Calu3 (cell line): Measurements from ENCODE around the gene ZNF358. TPM values are rescaled to one million over a fixed set of nuclear protein-coding genes. Genes with fewer than 3 reads are reported as not detected.

Experiments
- BruUV-seq: library from RNA; stranded (reverse); fragments of 400-500 nt; replicated peaks from 2 replicates; lab custom pipeline; 2021; lab: Mats Ljungman, UMichigan
- CTCF ChIA-PET: fragments of 300-600 bp; sonication (Branson Sonifier 250); formaldehyde crosslinking; loops from one replicate; lab custom pipeline; 2022; ENCODE audit warnings: antibody characterized with exemption; lab: Charles Lee
- DNase-seq: peaks from one replicate; pipeline ENCODE4 v3.0.0; 2022
- H3K27ac Mint-ChIP-seq: one replicate; pipeline ENCODE4 v1.8.0; 2022; ENCODE audit warnings: mixed read lengths; ENCODE audit not compliant: unreplicated experiment
- H3K27me3 Mint-ChIP-seq: one replicate; pipeline ENCODE4 v1.8.0; 2022; ENCODE audit warnings: mixed read lengths; ENCODE audit not compliant: unreplicated experiment
- H3K36me3 Mint-ChIP-seq: one replicate; pipeline ENCODE4 v1.8.0; 2022; ENCODE audit warnings: mild to moderate bottlenecking, moderate library complexity, mixed read lengths; ENCODE audit not compliant: insufficient read depth, unreplicated experiment
- H3K4me1 Mint-ChIP-seq: one replicate; pipeline ENCODE4 v1.8.0; 2022; ENCODE audit warnings: mild to moderate bottlenecking, low read depth, mixed read lengths; ENCODE audit not compliant: unreplicated experiment
- H3K4me3 Mint-ChIP-seq: one replicate; pipeline ENCODE4 v1.8.0; 2022; ENCODE audit warnings: mild to moderate bottlenecking, low read depth, moderate library complexity, mixed read lengths; ENCODE audit not compliant: unreplicated experiment
- H3K9me3 Mint-ChIP-seq: one replicate; pipeline ENCODE4 v1.8.0; 2022; ENCODE audit warnings: low read depth, mixed read lengths; ENCODE audit not compliant: unreplicated experiment
- intact Hi-C: fragments of 100-400 bp; cut with micrococcal nuclease; formaldehyde crosslinking; loops from one replicate; pipeline ENCODE4 v1.10.0; 2022; ENCODE audit not compliant: unreplicated experiment
- total RNA-seq: library from RNA; stranded (reverse); gene quantifications from 2 replicates; pipeline ENCODE4 v1.2.3, GENCODE V29; 2022
- TF ChIP-seq, protein P1 (sequence below): fragments of 200-600 bp; IDR thresholded peaks from one replicate; pipeline ENCODE4 v1.8.0; 2022; ENCODE audit warnings: antibody characterized with exemption; ENCODE audit not compliant: unreplicated experiment

ZNF358 gene
- total RNA-seq, 1 experiment from 2014 or later: 23.8 TPM

DNA sequence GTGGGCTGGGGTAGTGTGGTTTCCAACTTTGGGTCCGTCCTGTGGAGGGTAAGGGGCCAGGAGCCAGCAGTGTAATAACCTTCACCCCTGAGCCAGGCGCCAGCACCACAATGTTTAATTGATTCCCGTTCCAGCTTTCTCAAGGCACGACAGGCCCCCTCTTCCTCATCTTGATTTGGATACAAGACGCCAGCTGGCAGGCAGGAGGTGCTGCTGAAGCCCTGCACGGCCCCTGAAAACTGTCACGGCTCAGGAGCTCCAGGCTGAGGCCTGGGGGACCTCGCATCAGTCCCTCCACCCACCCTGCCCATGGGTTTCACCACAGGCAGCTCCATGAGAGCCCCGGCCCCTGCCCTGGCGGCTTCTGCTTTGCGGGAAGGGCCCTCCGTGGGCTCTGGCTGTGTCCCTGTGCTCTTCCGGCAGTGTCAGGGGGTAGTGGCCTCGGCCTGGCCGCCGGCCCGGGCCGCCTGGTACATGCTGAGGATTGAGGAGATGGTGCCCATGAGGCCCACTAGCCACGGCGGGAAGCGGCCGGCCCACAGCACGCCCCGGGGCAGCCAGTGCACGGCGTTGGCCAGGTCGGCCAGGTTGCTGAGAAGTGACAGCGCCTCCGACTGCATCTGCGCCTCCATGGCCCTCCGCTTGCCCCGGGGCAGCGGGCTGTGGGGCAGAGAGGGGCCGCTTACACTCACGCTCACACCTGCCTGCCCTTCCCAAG is 39.0 kb upstream of the ZNF358 start:
- intact Hi-C loops: no loop called here
- TF ChIP-seq, protein P1, sequence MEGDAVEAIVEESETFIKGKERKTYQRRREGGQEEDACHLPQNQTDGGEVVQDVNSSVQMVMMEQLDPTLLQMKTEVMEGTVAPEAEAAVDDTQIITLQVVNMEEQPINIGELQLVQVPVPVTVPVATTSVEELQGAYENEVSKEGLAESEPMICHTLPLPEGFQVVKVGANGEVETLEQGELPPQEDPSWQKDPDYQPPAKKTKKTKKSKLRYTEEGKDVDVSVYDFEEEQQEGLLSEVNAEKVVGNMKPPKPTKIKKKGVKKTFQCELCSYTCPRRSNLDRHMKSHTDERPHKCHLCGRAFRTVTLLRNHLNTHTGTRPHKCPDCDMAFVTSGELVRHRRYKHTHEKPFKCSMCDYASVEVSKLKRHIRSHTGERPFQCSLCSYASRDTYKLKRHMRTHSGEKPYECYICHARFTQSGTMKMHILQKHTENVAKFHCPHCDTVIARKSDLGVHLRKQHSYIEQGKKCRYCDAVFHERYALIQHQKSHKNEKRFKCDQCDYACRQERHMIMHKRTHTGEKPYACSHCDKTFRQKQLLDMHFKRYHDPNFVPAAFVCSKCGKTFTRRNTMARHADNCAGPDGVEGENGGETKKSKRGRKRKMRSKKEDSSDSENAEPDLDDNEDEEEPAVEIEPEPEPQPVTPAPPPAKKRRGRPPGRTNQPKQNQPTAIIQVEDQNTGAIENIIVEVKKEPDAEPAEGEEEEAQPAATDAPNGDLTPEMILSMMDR: no peak
- peaks cover 24% of the 10 kb centered on the region for H3K36me3 Mint-ChIP-seq
- CTCF ChIA-PET: no interaction called here
- no peak for DNase-seq
- BruUV-seq: no TSS peak
- no peaks in the 10 kb centered on the region for H3K9me3 Mint-ChIP-seq
- no peaks in the 10 kb centered on the region for H3K27me3 Mint-ChIP-seq
- H3K4me3 Mint-ChIP-seq: no peak overlapping the region
- H3K4me1 Mint-ChIP-seq: no peaks in the 10 kb centered on the region
- H3K27ac Mint-ChIP-seq: no peak overlapping the region

DNA sequence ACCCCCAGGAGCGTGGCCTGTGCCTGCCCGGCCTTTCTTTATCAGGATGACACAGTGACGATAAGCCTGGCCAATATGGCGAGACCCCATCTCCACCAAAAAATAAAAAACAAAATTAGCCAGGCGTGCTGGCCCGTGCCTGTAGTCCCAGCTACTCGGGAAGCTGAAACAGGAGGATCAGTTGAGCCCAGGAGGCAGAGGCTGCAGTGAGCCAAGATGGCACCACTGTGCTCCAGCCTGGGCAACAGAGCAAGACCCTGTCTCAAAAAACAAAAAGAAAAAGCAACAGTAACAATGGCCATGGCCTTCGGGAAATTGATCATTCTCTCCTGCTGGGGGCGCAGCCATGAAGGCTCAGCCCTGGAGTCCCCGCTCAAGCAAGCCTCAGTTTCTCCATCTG is 38.1 kb upstream of the ZNF358 start:
- Mint-ChIP-seq H3K27ac (no peak overlapping the region), H3K4me3 (no peak overlapping the region), H3K27me3 (no peaks in the 10 kb centered on the region), H3K4me1 (no peaks in the 10 kb centered on the region), H3K9me3 (no peaks in the 10 kb centered on the region), H3K36me3 (peaks cover 23% of the 10 kb centered on the region)
- TF ChIP-seq, protein P1: no peak
- no TSS peak for BruUV-seq
- CTCF ChIA-PET: no interaction called here
- DNase-seq: no peak
- intact Hi-C loops: no loop called here

DNA sequence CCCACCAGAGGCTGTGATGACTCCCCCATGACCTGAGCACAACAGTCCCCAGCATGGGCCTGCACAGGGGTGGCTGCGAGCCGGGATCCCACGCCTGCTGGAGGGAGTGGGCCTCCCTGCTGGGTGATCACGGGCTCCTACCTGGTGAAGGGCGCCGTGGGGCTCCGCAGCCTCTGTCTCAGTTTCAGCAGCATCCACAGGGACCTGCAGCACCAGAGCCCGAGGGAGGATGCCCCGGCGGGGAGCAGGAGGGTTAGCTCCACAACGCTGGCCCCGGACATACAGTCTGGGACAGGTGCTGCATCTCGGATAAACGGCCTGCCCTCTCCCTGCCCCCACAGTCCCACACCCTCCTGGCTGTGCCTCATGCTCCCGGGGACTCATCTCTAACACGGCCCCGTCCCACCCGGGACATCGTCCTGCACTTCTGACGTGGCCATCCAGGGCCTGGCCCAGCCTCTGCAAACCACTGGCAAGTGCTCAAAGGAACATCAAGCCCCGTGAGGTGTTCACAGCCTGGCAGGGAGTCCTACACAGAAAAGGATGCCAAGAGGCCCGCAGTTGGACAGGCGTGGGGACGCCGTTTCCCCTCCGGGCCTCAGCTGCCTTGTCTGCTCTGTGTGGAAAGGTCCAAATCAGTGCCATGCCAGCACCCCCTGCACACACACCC is 37.6 kb upstream of the ZNF358 start:
- intact Hi-C loops: no loop called here
- peaks cover 21% of the 10 kb centered on the region for H3K36me3 Mint-ChIP-seq
- H3K27me3 Mint-ChIP-seq: no peaks in the 10 kb centered on the region
- BruUV-seq: no TSS peak
- H3K4me1 Mint-ChIP-seq: no peaks in the 10 kb centered on the region
- CTCF ChIA-PET: no interaction called here
- no peak overlapping the region for H3K4me3 Mint-ChIP-seq
- no peaks in the 10 kb centered on the region for H3K9me3 Mint-ChIP-seq
- no peak for DNase-seq
- H3K27ac Mint-ChIP-seq: no peak overlapping the region
- TF ChIP-seq, protein P1: no peak

DNA sequence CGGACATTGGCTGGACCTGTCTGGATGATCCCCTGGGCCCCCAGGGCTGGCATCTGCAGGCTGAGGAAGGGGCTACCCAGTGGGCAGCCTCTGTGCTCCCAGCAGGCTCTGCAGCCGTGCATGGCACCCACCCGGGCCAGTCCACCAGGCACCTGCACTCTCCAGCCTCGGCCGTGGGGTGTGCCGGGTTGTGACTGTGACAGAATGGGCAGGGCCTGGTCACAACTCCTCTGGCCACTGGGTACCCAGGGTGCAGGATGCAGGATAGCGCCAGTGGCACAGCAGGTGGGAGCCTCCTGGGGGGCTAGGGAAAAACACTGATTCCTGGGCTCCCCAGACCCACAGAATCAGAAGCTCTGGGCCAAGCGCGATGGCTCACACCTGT is 37.1 kb upstream of the ZNF358 start:
- H3K27me3 Mint-ChIP-seq: no peaks in the 10 kb centered on the region
- H3K4me1 Mint-ChIP-seq: no peaks in the 10 kb centered on the region
- CTCF ChIA-PET: no interaction called here
- no TSS peak for BruUV-seq
- H3K9me3 Mint-ChIP-seq: no peaks in the 10 kb centered on the region
- intact Hi-C loops: no loop called here
- TF ChIP-seq, protein P1: no peak
- H3K27ac Mint-ChIP-seq: no peak overlapping the region
- H3K36me3 Mint-ChIP-seq: peaks cover 16% of the 10 kb centered on the region
- no peak for DNase-seq
- no peak overlapping the region for H3K4me3 Mint-ChIP-seq
